H9 (cell line): ENCODE measurements around the gene CHD1. TPM values are rescaled to one million over a fixed set of nuclear protein-coding genes. Genes with fewer than 3 reads are reported as not detected.

Source experiments
- DNase-seq: peaks from one replicate; pipeline ENCODE4 v3.0.0-alpha.2; 2017
- H2AFZ ChIP-seq: one replicate; pipeline ENCODE4 v1.6.1; 2013; ENCODE audit warnings: mild to moderate bottlenecking, low read length, control low read depth, moderate library complexity
- H2AK5ac ChIP-seq: 2 replicates; pipeline ENCODE4 v1.6.1; 2013; ENCODE audit warnings: low read length, control low read depth, mixed read lengths; ENCODE audit not compliant: insufficient read length
- H2BK120ac ChIP-seq: one replicate; pipeline ENCODE4 v1.6.1; 2013; ENCODE audit warnings: low read depth, mild to moderate bottlenecking, low read length, control low read depth, inconsistent platforms; ENCODE audit not compliant: poor library complexity, severe bottlenecking
- H2BK12ac ChIP-seq: 2 replicates; pipeline ENCODE4 v1.6.1; 2013; ENCODE audit warnings: low read length, control low read depth, mixed read lengths, low read depth; ENCODE audit not compliant: insufficient read length
- H2BK15ac ChIP-seq: 2 replicates; pipeline ENCODE4 v1.6.1; 2013; ENCODE audit warnings: low read depth, low read length, control low read depth
- H2BK20ac ChIP-seq: one replicate; pipeline ENCODE4 v1.6.1; 2013; ENCODE audit warnings: low read depth, mild to moderate bottlenecking, low read length, control low read depth, inconsistent platforms; ENCODE audit not compliant: poor library complexity, severe bottlenecking
- H2BK5ac ChIP-seq: 2 replicates; pipeline ENCODE4 v1.6.1; 2013; ENCODE audit warnings: low read length, control low read depth, mixed read lengths; ENCODE audit not compliant: insufficient read length
- H3K14ac ChIP-seq: 2 replicates; pipeline ENCODE4 v1.6.1; 2013; ENCODE audit warnings: low read length, control low read depth; ENCODE audit not compliant: insufficient read depth
- H3K18ac ChIP-seq: 2 replicates; pipeline ENCODE4 v1.6.1; 2013; ENCODE audit warnings: low read depth, mild to moderate bottlenecking, mixed read lengths, low read length, control low read depth; ENCODE audit not compliant: insufficient read length
- H3K23ac ChIP-seq: 2 replicates; pipeline ENCODE4 v1.6.1; 2013; ENCODE audit warnings: low read length, control low read depth, mixed read lengths, low read depth; ENCODE audit not compliant: insufficient read length
- H3K23me2 ChIP-seq: 2 replicates; pipeline ENCODE4 v1.6.1; 2013; ENCODE audit warnings: low read depth, mild to moderate bottlenecking, mixed read lengths, low read length, control low read depth; ENCODE audit not compliant: insufficient read length, poor library complexity, severe bottlenecking
- H3K27ac ChIP-seq: 2 replicates; pipeline ENCODE4 v1.5.1; 2013; ENCODE audit warnings: low read length, control low read depth, mixed read lengths, low read depth; ENCODE audit not compliant: insufficient read length
- H3K27me3 ChIP-seq: 2 replicates; pipeline ENCODE4 v1.6.1; 2013; ENCODE audit warnings: low read length, control low read depth, inconsistent platforms; ENCODE audit not compliant: insufficient read depth
- H3K4ac ChIP-seq: 2 replicates; pipeline ENCODE4 v1.6.1; 2013; ENCODE audit warnings: low read depth, mild to moderate bottlenecking, control low read depth, inconsistent platforms, low read length, moderate library complexity
- H3K4me1 ChIP-seq: 2 replicates; pipeline ENCODE4 v1.6.1; 2013; ENCODE audit warnings: low read length, control low read depth, inconsistent platforms; ENCODE audit not compliant: insufficient read depth
- H3K4me2 ChIP-seq: 2 replicates; pipeline ENCODE4 v1.6.1; 2013; ENCODE audit warnings: low read length, control low read depth, mixed read lengths; ENCODE audit not compliant: insufficient read length, insufficient read depth
- H3K56ac ChIP-seq: 2 replicates; pipeline ENCODE4 v1.6.1; 2013; ENCODE audit warnings: low read depth, mild to moderate bottlenecking, mixed read lengths, low read length, control low read depth; ENCODE audit not compliant: insufficient read length
- H3K79me1 ChIP-seq: 2 replicates; pipeline ENCODE4 v1.6.1; 2013; ENCODE audit warnings: low read depth, mild to moderate bottlenecking, moderate library complexity, low read length, control low read depth, inconsistent platforms; ENCODE audit not compliant: insufficient read depth, poor library complexity, severe bottlenecking
- H3K79me2 ChIP-seq: 2 replicates; pipeline ENCODE4 v1.6.1; 2013; ENCODE audit warnings: low read length, control low read depth, inconsistent platforms; ENCODE audit not compliant: insufficient read depth
- H3K9ac ChIP-seq: 2 replicates; pipeline ENCODE4 v1.6.1; 2013; ENCODE audit warnings: low read length, control low read depth, mixed read lengths; ENCODE audit not compliant: insufficient read length; ENCODE audit errors: extremely low read depth
- H3K9me3 ChIP-seq: one replicate; pipeline ENCODE4 v1.6.1; 2013; ENCODE audit warnings: low read depth, low read length, inconsistent platforms; ENCODE audit not compliant: control insufficient read depth
- H3T11ph ChIP-seq: one replicate; pipeline ENCODE4 v1.6.1; 2013; ENCODE audit warnings: mild to moderate bottlenecking, low read length, control low read depth, inconsistent platforms
- H4K20me1 ChIP-seq: one replicate; pipeline ENCODE4 v1.6.1; 2013; ENCODE audit not compliant: control insufficient read depth, insufficient read length, insufficient read depth
- H4K5ac ChIP-seq: 2 replicates; pipeline ENCODE4 v1.6.1; 2013; ENCODE audit warnings: low read depth, mild to moderate bottlenecking, mixed read lengths, low read length, control low read depth; ENCODE audit not compliant: insufficient read length
- H4K8ac ChIP-seq: replicated peaks from 2 replicates; pipeline ENCODE4 v1.6.1; 2013; ENCODE audit warnings: low read length, control low read depth, mixed read lengths, low read depth; ENCODE audit not compliant: insufficient read length
- H4K91ac ChIP-seq: 2 replicates; pipeline ENCODE4 v1.6.1; 2013; ENCODE audit warnings: low read depth, mild to moderate bottlenecking, moderate library complexity, mixed read lengths, low read length, control low read depth; ENCODE audit not compliant: insufficient read length
- H3K27ac Mint-ChIP-seq, 3 experiments: 2 replicates in 2 of 3; 3 replicates in 1 of 3; pipeline ENCODE4 v1.8.0; 2020 to 2021; ENCODE audit warnings: mixed read lengths in 3 of 3, mild to moderate bottlenecking in 1 of 3, moderate library complexity in 1 of 3
- H3K27me3 Mint-ChIP-seq: 2 replicates; pipeline ENCODE4 v1.8.0; 2021; ENCODE audit warnings: low read depth, mild to moderate bottlenecking, moderate library complexity, mixed read lengths
- H3K36me3 Mint-ChIP-seq, 3 experiments: 2 replicates in 2 of 3; 3 replicates in 1 of 3; pipeline ENCODE4 v1.8.0; 2020 to 2021; ENCODE audit warnings: low read depth in 3 of 3, mixed read lengths in 3 of 3; ENCODE audit not compliant: insufficient read depth in 1 of 3
- H3K4me1 Mint-ChIP-seq, 2 experiments: 2 replicates each; pipeline ENCODE4 v1.8.0; 2020; ENCODE audit warnings: mixed read lengths in 2 of 2
- H3K4me3 Mint-ChIP-seq, 2 experiments: 2 replicates in 1 of 2; 3 replicates in 1 of 2; pipeline ENCODE4 v1.8.0; 2020 to 2021; ENCODE audit warnings: mild to moderate bottlenecking in 2 of 2, mixed read lengths in 2 of 2, moderate library complexity in 1 of 2
- H3K9me3 Mint-ChIP-seq, 2 experiments: 2 replicates in 1 of 2; 3 replicates in 1 of 2; pipeline ENCODE4 v1.8.0; 2020; ENCODE audit warnings: mild to moderate bottlenecking in 2 of 2, mixed read lengths in 2 of 2, moderate library complexity in 1 of 2
- WGBS: extraction: QIAGEN DNeasy Blood & Tissue Kit; methylation state at CpG from one replicate; pipeline ENCODE4 v1.1.7; 2013; ENCODE audit warnings: missing lambda C conversion rate, low lambda C conversion rate, mixed read lengths; ENCODE audit not compliant: insufficient read length; ENCODE audit errors: extremely low coverage; 5-methylcytosine and 5-hydroxymethylcytosine counted together
- total RNA-seq: library from RNA; stranded (reverse); gene quantifications from 2 replicates; pipeline ENCODE4 v1.2.1, GENCODE V29; 2021
- TF ChIP-seq, protein P1 (sequence below): fragments of 200-600 bp; sonication (generic); conservative IDR thresholded peaks from 3 replicates; pipeline ENCODE4 v1.8.0; 2021; ENCODE audit warnings: antibody characterized with exemption, mild to moderate bottlenecking

The CHD1 gene
- total RNA-seq, 1 experiment from 2014 or later, result 62.7 TPM

- Histone ChIP-seq H3K27ac (no peak overlapping the region), H2BK20ac (no peak overlapping the region), H3K27me3 (no peaks in the 10 kb centered on the region), H2BK120ac (no peak overlapping the region), H3K56ac (no peak overlapping the region), H4K5ac (no peak overlapping the region), H2AK5ac (no peak overlapping the region), H3K4ac (no peak overlapping the region), H4K20me1 (no peaks in the 10 kb centered on the region), H3K14ac (no peak overlapping the region), H3K23ac (no peak overlapping the region), H2BK15ac (no peak overlapping the region), H2BK12ac (no peak overlapping the region), H3K79me2 (peaks cover 11% of the 10 kb centered on the region; the same call in 1 of the 2 replicates), H3K9me3 (no peaks in the 10 kb centered on the region), H3K79me1 (no peaks in the 10 kb centered on the region), H3K4me2 (no peak overlapping the region), H3K23me2 (peaks cover 8% of the 10 kb centered on the region), H4K91ac (no peak overlapping the region), H3T11ph (no peak overlapping the region), H3K9ac (no peak overlapping the region), H2BK5ac (no peak overlapping the region), H3K4me1 (no peaks in the 10 kb centered on the region), H3K18ac (no peak overlapping the region), H4K8ac (no peak overlapping the region), H2AFZ (no peak overlapping the region)
- TF ChIP-seq, protein P1, sequence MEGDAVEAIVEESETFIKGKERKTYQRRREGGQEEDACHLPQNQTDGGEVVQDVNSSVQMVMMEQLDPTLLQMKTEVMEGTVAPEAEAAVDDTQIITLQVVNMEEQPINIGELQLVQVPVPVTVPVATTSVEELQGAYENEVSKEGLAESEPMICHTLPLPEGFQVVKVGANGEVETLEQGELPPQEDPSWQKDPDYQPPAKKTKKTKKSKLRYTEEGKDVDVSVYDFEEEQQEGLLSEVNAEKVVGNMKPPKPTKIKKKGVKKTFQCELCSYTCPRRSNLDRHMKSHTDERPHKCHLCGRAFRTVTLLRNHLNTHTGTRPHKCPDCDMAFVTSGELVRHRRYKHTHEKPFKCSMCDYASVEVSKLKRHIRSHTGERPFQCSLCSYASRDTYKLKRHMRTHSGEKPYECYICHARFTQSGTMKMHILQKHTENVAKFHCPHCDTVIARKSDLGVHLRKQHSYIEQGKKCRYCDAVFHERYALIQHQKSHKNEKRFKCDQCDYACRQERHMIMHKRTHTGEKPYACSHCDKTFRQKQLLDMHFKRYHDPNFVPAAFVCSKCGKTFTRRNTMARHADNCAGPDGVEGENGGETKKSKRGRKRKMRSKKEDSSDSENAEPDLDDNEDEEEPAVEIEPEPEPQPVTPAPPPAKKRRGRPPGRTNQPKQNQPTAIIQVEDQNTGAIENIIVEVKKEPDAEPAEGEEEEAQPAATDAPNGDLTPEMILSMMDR, result no peak
- Mint-ChIP-seq H3K36me3 (peaks cover 0 to 1% (median under 1%) of the 10 kb centered on the region in 3 experiments; a peak in 3 of 7 replicates), H3K4me3 (0 out of 5 replicates have a peak overlapping the region, but pooled peaks have one; percentile 2 to 13), H3K27ac (no peak overlapping the region), H3K4me1 (peaks cover 18 to 28% of the 10 kb centered on the region in 2 experiments), H3K9me3 (no peaks in the 10 kb centered on the region), H3K27me3 (no peaks in the 10 kb centered on the region)
- no peak for DNase-seq
- WGBS, result no CpG with 5 or more reads among the region's 5 CpGs
Observed at GRCh38 chr5:98930972-98931762, 2.4 kb upstream of the CHD1 start.
